Raji (cell line): ENCODE results near the gene LY6G6D.
A peak's percentile ranks its signal among the peaks of the same experiment; 100 is the strongest.

Experiments used
- POLR2A ChIP-seq: IDR thresholded peaks from 2 replicates; pipeline ENCODE4 v1.6.1; 2011; ENCODE audit warnings: low read depth, low read length, control low read depth; ENCODE audit not compliant: insufficient read depth

The LY6G6D gene

GRCh38 chr6:31715022-31715958, at the start of gene LY6G6D:
Gene LY6G6D, plus strand, starts transcription at chr6:31715348. Its CDS starts 8 bp downstream, at chr6:31715356.
- no peak for TF ChIP-seq POLR2A

DNA sequence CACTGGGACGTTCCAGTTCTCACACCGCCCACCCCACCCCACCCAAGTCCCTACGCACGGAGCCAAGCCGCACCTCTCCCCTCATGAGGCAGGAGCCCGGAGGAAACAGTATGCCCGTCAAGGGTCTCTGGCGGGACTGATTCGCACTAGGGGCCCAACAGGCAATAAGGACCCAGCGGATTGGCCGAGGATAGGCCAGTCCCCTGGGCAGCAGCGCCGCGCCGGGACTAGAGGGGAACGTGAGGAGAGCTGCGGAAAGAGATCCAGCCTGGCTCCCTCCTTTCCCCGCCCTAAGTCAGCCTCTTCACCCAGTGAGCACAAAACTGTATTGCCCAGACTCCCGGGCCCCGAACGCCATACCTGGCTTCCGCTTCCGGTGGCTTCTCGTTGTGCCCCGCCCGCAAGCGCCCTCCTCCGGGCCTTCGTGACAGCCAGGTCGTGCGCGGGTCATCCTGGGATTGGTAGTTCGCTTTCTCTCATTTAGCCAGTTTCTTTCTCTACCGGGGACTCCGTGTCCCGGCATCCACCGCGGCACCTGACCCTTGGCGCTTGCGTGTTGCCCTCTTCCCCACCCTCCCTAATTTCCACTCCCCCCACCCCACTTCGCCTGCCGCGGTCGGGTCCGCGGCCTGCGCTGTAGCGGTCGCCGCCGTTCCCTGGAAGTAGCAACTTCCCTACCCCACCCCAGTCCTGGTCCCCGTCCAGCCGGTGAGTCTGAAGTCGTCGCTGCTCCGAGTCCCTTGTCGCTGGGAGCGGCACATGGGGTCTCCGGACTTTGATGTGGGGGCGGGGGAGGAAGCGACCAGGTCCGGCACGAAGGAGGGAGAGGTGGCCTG, 49.4 kb upstream of the LY6G6D start, which contains the start of gene CSNK2B:
Gene CSNK2B (plus strand): TSS at position 580 of the 836 bp plus-strand sequence. CDS start 752 bp downstream, outside the sequence.
- TF ChIP-seq POLR2A: peak; percentile 93

GRCh38 chr6:31666337-31666965, 48.7 kb upstream of the LY6G6D start:
- no peak for TF ChIP-seq POLR2A

DNA sequence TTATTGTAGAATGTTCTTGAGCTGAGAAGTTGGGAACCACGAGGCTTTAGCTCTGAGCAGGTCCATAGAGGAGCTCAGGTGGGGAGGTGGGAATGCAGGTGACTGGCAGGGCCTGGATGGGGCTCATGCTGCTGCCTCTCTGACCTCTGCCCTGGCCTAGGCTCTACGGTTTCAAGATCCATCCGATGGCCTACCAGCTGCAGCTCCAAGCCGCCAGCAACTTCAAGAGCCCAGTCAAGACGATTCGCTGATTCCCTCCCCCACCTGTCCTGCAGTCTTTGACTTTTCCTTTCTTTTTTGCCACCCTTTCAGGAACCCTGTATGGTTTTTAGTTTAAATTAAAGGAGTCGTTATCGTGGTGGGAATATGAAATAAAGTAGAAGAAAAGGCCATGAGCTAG, 45.5 kb upstream of the LY6G6D start, which contains the start of gene LY6G5B:
Gene LY6G5B (plus strand): TSS at position 301 of the 400 bp plus-strand sequence. CDS start 975 bp downstream, outside the sequence.
- no peak for TF ChIP-seq POLR2A

GRCh38 chr6:31676322-31676903, 38.7 kb upstream of the LY6G6D start:
- TF ChIP-seq POLR2A: no peak

GRCh38 chr6:31676904-31677303, 38.2 kb upstream of the LY6G6D start:
- no peak for TF ChIP-seq POLR2A

DNA sequence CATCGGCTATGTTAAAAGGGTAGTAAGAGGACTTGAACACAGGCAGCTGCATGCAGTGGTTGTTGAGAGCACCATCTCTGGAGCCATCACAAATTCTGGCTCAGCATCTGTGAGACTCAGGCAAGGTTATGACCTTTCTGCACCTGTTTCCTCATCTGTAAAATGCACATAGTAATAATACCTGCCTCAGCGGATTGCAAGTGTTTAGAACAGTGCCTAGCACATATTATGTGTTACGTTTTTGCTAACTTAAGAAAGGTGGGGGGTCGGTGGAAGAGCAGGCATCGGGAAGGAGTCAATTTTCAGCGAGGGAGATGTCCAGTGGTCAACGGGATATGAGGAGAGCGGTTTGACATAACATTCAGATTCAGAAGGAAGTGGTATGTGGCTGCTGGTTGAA, 37.2 kb upstream of the LY6G6D start:
- TF ChIP-seq POLR2A: no peak

GRCh38 chr6:31680226-31681134, 34.7 kb upstream of the LY6G6D start, which contains the start of gene LY6G5C:
Gene LY6G5C, minus strand, starts transcription at chr6:31681067. Its CDS starts 694 bp downstream, at chr6:31680373.
- TF ChIP-seq POLR2A: 0 out of 2 replicates have a peak, but pooled peaks have one; percentile 10

DNA sequence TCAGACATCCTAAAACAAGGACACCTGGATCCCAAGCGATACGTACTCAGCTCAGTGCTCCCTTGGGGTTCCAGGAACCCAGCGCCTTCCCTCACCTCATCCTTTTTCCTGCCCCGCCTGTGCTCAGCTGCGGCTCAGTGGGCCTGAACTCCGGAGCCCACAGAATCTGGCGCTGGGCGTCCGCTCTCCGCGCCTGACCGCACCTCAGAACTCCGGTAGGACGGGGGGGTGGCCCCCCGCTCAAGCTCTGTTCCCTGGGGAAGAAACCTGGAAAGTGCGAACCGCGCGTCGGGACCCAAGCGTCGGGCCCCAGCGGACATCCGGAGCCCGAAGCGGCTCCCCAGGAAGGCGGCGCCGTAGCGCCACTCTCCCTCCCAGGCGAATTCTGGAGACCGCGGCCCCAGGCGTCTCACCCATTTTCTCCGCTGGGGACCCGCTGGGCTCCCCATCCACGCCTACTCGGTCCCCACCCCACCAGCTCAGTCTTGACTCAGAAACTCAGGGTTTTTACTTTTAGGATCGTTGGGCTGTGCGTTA, 33.9 kb upstream of the LY6G6D start:
- TF ChIP-seq POLR2A: no peak

DNA sequence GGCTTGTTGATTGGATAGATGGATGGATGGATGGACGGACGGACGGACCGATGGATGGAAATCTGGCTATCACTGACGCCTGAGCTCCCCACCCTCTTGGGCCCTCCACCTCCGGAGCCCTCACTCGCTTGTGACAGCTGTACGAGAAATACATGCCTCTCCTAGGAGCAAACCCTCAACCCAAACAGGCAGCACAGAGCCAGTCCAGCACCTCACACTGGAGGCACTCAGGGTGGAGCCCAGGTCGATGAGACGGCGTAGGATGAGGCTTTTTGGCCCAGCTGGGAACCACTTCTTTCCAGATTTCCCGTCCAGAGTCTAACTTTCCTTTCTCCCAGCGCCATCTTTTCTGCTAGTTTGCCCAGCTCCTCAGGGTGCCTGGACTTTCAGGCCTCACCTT, 31.6 kb upstream of the LY6G6D start:
- TF ChIP-seq POLR2A: no peak

GRCh38 chr6:31686483-31686882, 28.7 kb upstream of the LY6G6D start:
- no peak for TF ChIP-seq POLR2A

DNA sequence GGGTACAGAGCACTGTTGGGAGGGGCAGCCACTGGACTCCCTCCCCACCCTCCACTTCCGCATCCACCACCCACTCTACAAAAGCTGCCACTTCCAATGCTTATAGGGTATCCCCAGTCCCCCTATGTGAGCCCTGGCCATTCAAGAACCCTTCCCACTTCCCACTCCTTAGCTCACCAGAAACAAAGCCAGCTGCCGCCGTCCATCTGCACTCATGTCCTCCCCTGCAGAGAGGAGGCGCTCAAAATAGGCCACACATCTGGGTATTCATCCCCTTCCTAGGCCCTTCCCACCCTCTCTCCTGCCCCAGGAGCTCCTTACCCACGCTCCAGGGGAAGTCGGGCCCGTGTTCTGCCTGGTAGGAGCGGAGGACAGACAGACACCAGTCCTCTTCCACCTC, 27.8 kb upstream of the LY6G6D start:
- no peak for TF ChIP-seq POLR2A
